ENCODE measurements around the gene GMCL2. TPM values are rescaled to one million over a fixed set of nuclear protein-coding genes. Genes with fewer than 3 reads are reported as not detected.

GMCL2 gene
- total and polyA plus RNA-seq, 9 of the 15 experiments (the other 6 are each of a cell fraction or from before 2014, with no cell fraction given) = 0.04 TPM; not detected in 8

- TF ChIP-seq POU5F1 (IDR thresholded peaks at IDR 0.05; ENCODE audit: borderline replicate concordance, low read depth, low read length, partially characterized antibody) = no peak
- TF ChIP-seq USF1 (CRISPR knock-in tag; IDR thresholded peaks at IDR 0.05) = peak; percentile 50
- TF ChIP-seq ZNF583 (CRISPR knock-in tag; IDR thresholded peaks at IDR 0.05) = no peak
- TF ChIP-seq CBX8 (IDR thresholded peaks at IDR 0.05; ENCODE audit: borderline replicate concordance, extremely low read depth, low read depth, low read length, poor library complexity, severe bottlenecking) = no peak
- 0 out of 2 replicates have a peak, but pooled peaks have one; percentile 26 for TF ChIP-seq ETV5 (CRISPR knock-in tag; IDR thresholded peaks at IDR 0.05; ENCODE audit: low read depth)
- no peak for TF ChIP-seq ZNF324 (CRISPR knock-in tag; IDR thresholded peaks at IDR 0.05)
- TF ChIP-seq KDM1A (IDR thresholded peaks at IDR 0.05) = no peak
- no peak for TF ChIP-seq IRF2 (CRISPR knock-in tag; IDR thresholded peaks at IDR 0.05)
- peak; percentile 76 for TF ChIP-seq HMGN3 (IDR thresholded peaks at IDR 0.05; ENCODE audit: borderline replicate concordance, extremely low read depth, insufficient read length, low read depth, low read length)
- TF ChIP-seq SMARCA5 (IDR thresholded peaks at IDR 0.05) = no peak
- peak; percentile 73 for TF ChIP-seq GTF2B (IDR thresholded peaks at IDR 0.05; ENCODE audit: extremely low read depth, insufficient read length)
- TF ChIP-seq NUFIP1 (IDR thresholded peaks at IDR 0.05; ENCODE audit: partially characterized antibody) = no peak
- TF ChIP-seq ZNF239 (CRISPR knock-in tag; IDR thresholded peaks at IDR 0.05) = no peak
- TF ChIP-seq ERF (CRISPR knock-in tag; IDR thresholded peaks at IDR 0.05) = peak; percentile 94
- TF ChIP-seq ARHGAP35 (IDR thresholded peaks at IDR 0.05; ENCODE audit: partially characterized antibody) = no peak
- peak; percentile 94 for TF ChIP-seq GTF2A2 (tag; IDR thresholded peaks at IDR 0.05)
- TF ChIP-seq ETS2 (tag; IDR thresholded peaks at IDR 0.05; ENCODE audit: borderline replicate concordance, poor library complexity, severe bottlenecking) = no peak
- no peak for TF ChIP-seq GTF3C2 (IDR thresholded peaks at IDR 0.05; ENCODE audit: borderline replicate concordance, extremely low read depth, insufficient read length)
- TF ChIP-seq ZBTB11 (CRISPR knock-in tag; IDR thresholded peaks at IDR 0.05) = no peak; a peak in 1 of 6 replicates
Measured at GRCh38 chr5:178204182-178204934, 17.2 kb upstream of the GMCL2 start, which contains the start of gene HNRNPAB (continued).

Data from K562 (cell line).